ENCODE results near the gene WDFY1.

GRCh38 chr2:223949241-223949840 is 4.2 kb upstream of the WDFY1 start:
- no peak for TF ChIP-seq CTCF (IDR thresholded peaks at IDR 0.05)
- no peak for TF ChIP-seq EZH2 (IDR thresholded peaks at IDR 0.05)
